Right atrium auricular region (tissue), 2 donors: ENCODE data around the gene PALLD. TPM values are rescaled to one million over a fixed set of nuclear protein-coding genes. Genes with fewer than 3 reads are reported as not detected.

ENCODE experiments used
- DNase-seq: peaks from one replicate; pipeline ENCODE4 v3.0.0-alpha.2; 2019; ENCODE audit warnings: low spot score
- H3K27ac ChIP-seq, 2 donors: fragments of 200-600 bp; sonication (generic); 1 replicate in 1 of 2; 2 replicates in 1 of 2; pipeline ENCODE4 v1.5.1; 2016 to 2019
- H3K27me3 ChIP-seq, 2 donors: fragments of 200-600 bp; sonication (generic); one replicate each; pipeline versions ENCODE4 v1.5.1 to v1.6.0; 2017 to 2019
- H3K36me3 ChIP-seq: fragments of 200-600 bp; sonication (generic); one replicate; pipeline ENCODE4 v1.5.1; 2016
- H3K4me1 ChIP-seq, 2 donors: fragments of 200-600 bp; sonication (generic); one replicate each; pipeline versions ENCODE4 v1.5.1 to v1.6.0; 2017 to 2019
- H3K4me3 ChIP-seq, 2 donors: fragments of 200-600 bp; sonication (generic); 1 replicate in 1 of 2; 2 replicates in 1 of 2; pipeline ENCODE4 v1.5.1; 2017 to 2019; ENCODE audit warnings: mild to moderate bottlenecking in 1 of 2, moderate library complexity in 1 of 2
- H3K9me3 ChIP-seq, 2 donors: fragments of 200-600 bp; sonication (generic); one replicate each; pipeline ENCODE4 v1.5.1; 2019
- CTCF ChIP-seq, 2 donors: fragments of 200-600 bp; sonication (generic); IDR thresholded peaks; one replicate each; pipeline ENCODE4 v1.5.1; 2019; ENCODE audit warnings: antibody characterized with exemption in 2 of 2
- total RNA-seq, 2 donors: library from RNA; depleted of rRNA; stranded (reverse); fragments of >200 nt; gene quantifications; one replicate each; pipeline ENCODE4 v1.1.0, GENCODE V29; 2016

Gene PALLD
- total RNA-seq, 2 donors from 2014 or later: 764 to 782 TPM

- Histone ChIP-seq H3K4me3 (no peak overlapping the region), H3K9me3 (no peaks in the 10 kb centered on the region), H3K4me1 (peaks cover 0 to 12% of the 10 kb centered on the region in 2 donors), H3K27me3 (no peaks in the 10 kb centered on the region), H3K36me3 (peaks cover 12% of the 10 kb centered on the region), H3K27ac (no peak overlapping the region)
- DNase-seq: no peak
- TF ChIP-seq CTCF (IDR thresholded peaks at IDR 0.05): no peak
Observed at GRCh38 chr4:168677879-168678278, 181.0 kb downstream of the PALLD start.

- H3K36me3 ChIP-seq: peaks cover 22% of the 10 kb centered on the region
- H3K4me1 ChIP-seq: peaks cover 0 to 12% of the 10 kb centered on the region in 2 donors
- H3K27ac ChIP-seq: no peak overlapping the region
- no peak overlapping the region for H3K4me3 ChIP-seq
- DNase-seq: no peak
- H3K27me3 ChIP-seq: no peaks in the 10 kb centered on the region
- no peaks in the 10 kb centered on the region for H3K9me3 ChIP-seq
- TF ChIP-seq CTCF (IDR thresholded peaks at IDR 0.05): no peak
Observed at GRCh38 chr4:168678751-168679366, 182.0 kb downstream of the PALLD start.

- Histone ChIP-seq H3K4me3 (no peak overlapping the region), H3K9me3 (no peaks in the 10 kb centered on the region), H3K36me3 (peaks cover 27% of the 10 kb centered on the region), H3K27ac (no peak overlapping the region), H3K4me1 (peaks cover 0 to 7% of the 10 kb centered on the region in 2 donors), H3K27me3 (no peaks in the 10 kb centered on the region)
- TF ChIP-seq CTCF (IDR thresholded peaks at IDR 0.05): no peak
- no peak for DNase-seq
Observed at GRCh38 chr4:168679397-168679796, 182.5 kb downstream of the PALLD start.

GRCh38 chr4:168679819-168680218, 183.0 kb downstream of the PALLD start:
- Histone ChIP-seq H3K4me3 (no peak overlapping the region), H3K27me3 (no peaks in the 10 kb centered on the region), H3K9me3 (no peaks in the 10 kb centered on the region), H3K4me1 (peaks cover 0 to 3% of the 10 kb centered on the region in 2 donors), H3K36me3 (peaks cover 30% of the 10 kb centered on the region), H3K27ac (no peak overlapping the region)
- no peak for DNase-seq
- no peak for TF ChIP-seq CTCF (IDR thresholded peaks at IDR 0.05)

GRCh38 chr4:168682898-168683500, 186.1 kb downstream of the PALLD start:
- no peak for DNase-seq
- no peak for TF ChIP-seq CTCF (IDR thresholded peaks at IDR 0.05)
- H3K27ac ChIP-seq: no peak overlapping the region
- H3K27me3 ChIP-seq: no peaks in the 10 kb centered on the region
- H3K4me3 ChIP-seq: no peak overlapping the region
- peaks cover 44% of the 10 kb centered on the region for H3K36me3 ChIP-seq
- H3K4me1 ChIP-seq: peaks cover 0 to 2% of the 10 kb centered on the region in 2 donors
- no peaks in the 10 kb centered on the region for H3K9me3 ChIP-seq
